Osteocyte (in vitro differentiated cells): Measurements from ENCODE around the gene LRSAM1. TPM values are rescaled to one million over a fixed set of nuclear protein-coding genes. Genes with fewer than 3 reads are reported as not detected.

ENCODE experiments used
- DNase-seq: peaks from one replicate; pipeline ENCODE4 v3.0.0; 2021; ENCODE audit warnings: mixed read lengths; ENCODE audit not compliant: unreplicated experiment; ENCODE audit errors: extremely low spot score
- H3K27ac Mint-ChIP-seq: one replicate; pipeline ENCODE4 v1.8.0; 2021; ENCODE audit warnings: mild to moderate bottlenecking, mixed read lengths; ENCODE audit not compliant: unreplicated experiment
- H3K27me3 Mint-ChIP-seq: one replicate; pipeline ENCODE4 v1.8.0; 2021; ENCODE audit warnings: mixed read lengths; ENCODE audit not compliant: unreplicated experiment
- H3K36me3 Mint-ChIP-seq: one replicate; pipeline ENCODE4 v1.8.0; 2021; ENCODE audit warnings: mixed read lengths; ENCODE audit not compliant: unreplicated experiment
- H3K4me1 Mint-ChIP-seq: one replicate; pipeline ENCODE4 v1.8.0; 2021; ENCODE audit warnings: mixed read lengths; ENCODE audit not compliant: unreplicated experiment
- H3K4me3 Mint-ChIP-seq: one replicate; pipeline ENCODE4 v1.8.0; 2021; ENCODE audit warnings: mild to moderate bottlenecking, moderate library complexity, mixed read lengths; ENCODE audit not compliant: unreplicated experiment
- H3K9me3 Mint-ChIP-seq: one replicate; pipeline ENCODE4 v1.8.0; 2021; ENCODE audit warnings: mixed read lengths; ENCODE audit not compliant: unreplicated experiment
- total RNA-seq: library from RNA; stranded (reverse); gene quantifications from 2 replicates; pipeline ENCODE4 v1.2.1, GENCODE V29; 2021
- TF ChIP-seq, protein P1 (sequence below): fragments of 200-600 bp; sonication (generic); IDR thresholded peaks from 2 replicates; pipeline ENCODE4 v1.5.0; 2021; ENCODE audit warnings: antibody characterized with exemption, mild to moderate bottlenecking, moderate library complexity

The LRSAM1 gene
- total RNA-seq, 1 donor from 2014 or later = 26.0 TPM

DNA sequence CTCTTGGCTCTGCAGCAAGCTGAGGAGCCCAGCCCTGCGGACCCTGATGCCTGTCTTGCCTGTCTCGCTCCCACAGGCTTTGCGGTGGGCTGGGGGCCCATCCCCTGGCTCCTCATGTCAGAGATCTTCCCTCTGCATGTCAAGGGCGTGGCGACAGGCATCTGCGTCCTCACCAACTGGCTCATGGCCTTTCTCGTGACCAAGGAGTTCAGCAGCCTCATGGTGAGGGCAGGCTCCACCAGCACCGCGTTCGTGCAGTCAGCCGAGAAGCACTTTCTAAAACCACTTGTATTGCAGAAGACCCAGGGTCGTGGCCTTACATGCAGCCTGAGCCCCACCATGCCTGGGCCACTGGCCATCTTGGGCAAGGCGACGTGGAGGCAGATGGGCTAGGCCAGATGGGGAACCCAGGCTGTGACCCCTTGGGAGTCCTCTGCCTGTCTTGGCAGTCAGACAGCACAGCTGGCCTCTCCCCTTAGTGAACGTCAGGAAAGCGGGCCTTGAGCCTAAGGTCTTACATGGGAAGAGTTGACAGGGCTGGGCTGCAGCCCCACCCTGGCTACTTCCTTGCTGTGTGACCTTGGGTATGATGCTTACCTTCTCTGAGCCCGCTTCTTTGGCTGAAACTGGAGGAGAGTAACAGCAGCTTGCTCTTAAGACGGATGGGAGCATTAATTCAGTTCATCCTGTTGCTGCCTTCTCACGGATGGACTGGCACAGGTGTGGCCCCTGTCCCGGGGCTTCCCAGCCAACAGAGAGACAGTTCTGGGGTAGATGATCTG, 45.8 kb upstream of the LRSAM1 start:
- H3K27ac Mint-ChIP-seq = no peak overlapping the region
- H3K27me3 Mint-ChIP-seq = no peaks in the 10 kb centered on the region
- TF ChIP-seq, protein P1, sequence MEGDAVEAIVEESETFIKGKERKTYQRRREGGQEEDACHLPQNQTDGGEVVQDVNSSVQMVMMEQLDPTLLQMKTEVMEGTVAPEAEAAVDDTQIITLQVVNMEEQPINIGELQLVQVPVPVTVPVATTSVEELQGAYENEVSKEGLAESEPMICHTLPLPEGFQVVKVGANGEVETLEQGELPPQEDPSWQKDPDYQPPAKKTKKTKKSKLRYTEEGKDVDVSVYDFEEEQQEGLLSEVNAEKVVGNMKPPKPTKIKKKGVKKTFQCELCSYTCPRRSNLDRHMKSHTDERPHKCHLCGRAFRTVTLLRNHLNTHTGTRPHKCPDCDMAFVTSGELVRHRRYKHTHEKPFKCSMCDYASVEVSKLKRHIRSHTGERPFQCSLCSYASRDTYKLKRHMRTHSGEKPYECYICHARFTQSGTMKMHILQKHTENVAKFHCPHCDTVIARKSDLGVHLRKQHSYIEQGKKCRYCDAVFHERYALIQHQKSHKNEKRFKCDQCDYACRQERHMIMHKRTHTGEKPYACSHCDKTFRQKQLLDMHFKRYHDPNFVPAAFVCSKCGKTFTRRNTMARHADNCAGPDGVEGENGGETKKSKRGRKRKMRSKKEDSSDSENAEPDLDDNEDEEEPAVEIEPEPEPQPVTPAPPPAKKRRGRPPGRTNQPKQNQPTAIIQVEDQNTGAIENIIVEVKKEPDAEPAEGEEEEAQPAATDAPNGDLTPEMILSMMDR = no peak
- H3K9me3 Mint-ChIP-seq = no peaks in the 10 kb centered on the region
- H3K4me3 Mint-ChIP-seq = no peak overlapping the region
- DNase-seq = no peak
- H3K4me1 Mint-ChIP-seq = peaks cover 6% of the 10 kb centered on the region
- H3K36me3 Mint-ChIP-seq = peaks cover 7% of the 10 kb centered on the region

GRCh38 chr9:127406799-127407491, 44.4 kb upstream of the LRSAM1 start:
- TF ChIP-seq, protein P1 = no peak
- H3K9me3 Mint-ChIP-seq = no peaks in the 10 kb centered on the region
- peaks cover 6% of the 10 kb centered on the region for H3K4me1 Mint-ChIP-seq
- no peak overlapping the region for H3K27ac Mint-ChIP-seq
- H3K36me3 Mint-ChIP-seq = peaks cover 7% of the 10 kb centered on the region
- H3K27me3 Mint-ChIP-seq = no peaks in the 10 kb centered on the region
- H3K4me3 Mint-ChIP-seq = no peak overlapping the region
- DNase-seq = no peak

DNA sequence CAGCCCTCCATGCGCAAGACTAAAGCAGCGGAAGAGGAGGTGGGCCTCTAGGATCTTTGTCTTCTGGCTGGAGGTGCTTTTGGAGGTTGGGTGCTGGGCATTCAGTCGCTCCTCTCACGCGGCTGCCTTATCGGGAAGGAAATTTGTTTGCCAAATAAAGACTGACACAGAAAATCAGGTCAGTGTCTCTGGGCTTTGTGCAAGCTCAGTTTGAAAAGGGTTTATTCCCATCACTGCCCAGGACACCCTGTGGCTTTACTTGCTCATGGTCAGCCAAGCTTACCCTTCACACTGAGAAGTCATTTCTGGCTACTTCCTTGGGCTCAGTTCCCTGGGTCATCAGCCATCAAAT, 43.8 kb upstream of the LRSAM1 start:
- H3K36me3 Mint-ChIP-seq = peaks cover 7% of the 10 kb centered on the region
- H3K4me1 Mint-ChIP-seq = peaks cover 6% of the 10 kb centered on the region

GRCh38 chr9:127411122-127411521, 40.2 kb upstream of the LRSAM1 start:
- Mint-ChIP-seq H3K9me3 (no peaks in the 10 kb centered on the region), H3K4me3 (no peak overlapping the region), H3K27ac (no peak overlapping the region), H3K4me1 (peaks cover 4% of the 10 kb centered on the region), H3K36me3 (peaks cover 2% of the 10 kb centered on the region), H3K27me3 (no peaks in the 10 kb centered on the region)
- DNase-seq = no peak
- TF ChIP-seq, protein P1 = no peak

More for the DNA sequence above, 43.8 kb upstream of the LRSAM1 start:
- Mint-ChIP-seq H3K27ac (no peak overlapping the region), H3K27me3 (no peaks in the 10 kb centered on the region), H3K9me3 (no peaks in the 10 kb centered on the region), H3K4me3 (no peak overlapping the region)
- no peak for DNase-seq
- TF ChIP-seq, protein P1 = no peak

- no peaks in the 10 kb centered on the region for H3K9me3 Mint-ChIP-seq
- H3K27ac Mint-ChIP-seq = no peak overlapping the region
- H3K4me3 Mint-ChIP-seq = no peak overlapping the region
- H3K36me3 Mint-ChIP-seq = peaks cover 2% of the 10 kb centered on the region
- no peaks in the 10 kb centered on the region for H3K27me3 Mint-ChIP-seq
- DNase-seq = no peak
- TF ChIP-seq, protein P1 = no peak
- peaks cover 9% of the 10 kb centered on the region for H3K4me1 Mint-ChIP-seq
Measured at GRCh38 chr9:127415141-127415540, 36.2 kb upstream of the LRSAM1 start.
